ENCODE measurements around the gene MBTD1. TPM values are rescaled to one million over a fixed set of nuclear protein-coding genes. Genes with fewer than 3 reads are reported as not detected.

The MBTD1 gene
- total RNA-seq, 1 experiment from 2014 or later: 5.3 TPM

DNA sequence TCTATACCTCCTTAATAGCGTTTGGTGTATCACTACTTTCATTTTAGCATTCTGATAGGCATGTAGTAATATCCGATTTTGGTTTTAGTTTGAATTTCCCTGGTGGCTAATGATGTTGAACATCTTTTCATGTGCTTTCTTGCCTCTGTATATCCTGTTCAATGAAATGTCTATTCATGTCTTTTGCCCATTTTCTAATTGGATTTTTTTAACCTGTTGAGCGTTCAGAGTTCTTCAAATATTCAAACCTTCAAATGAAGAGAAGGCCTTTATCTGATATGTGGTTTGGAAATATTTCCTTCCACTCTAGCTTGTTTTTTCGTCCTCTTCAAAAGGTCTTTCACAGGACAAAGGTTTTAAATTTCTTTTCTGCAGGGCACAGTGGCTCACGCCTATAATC lies 108.9 kb downstream of the MBTD1 start:
- no peak for DNase-seq (ENCODE audit: low read depth)

GRCh38 chr17:51149163-51149562 lies 110.7 kb downstream of the MBTD1 start:
- no peak for DNase-seq (ENCODE audit: low read depth)

- DNase-seq (ENCODE audit: low read depth): no peak
Measured at GRCh38 chr17:51147650-51148049, 112.2 kb downstream of the MBTD1 start.

GRCh38 chr17:51144266-51145022 lies 115.4 kb downstream of the MBTD1 start:
- no peak for DNase-seq (ENCODE audit: low read depth)

DNA sequence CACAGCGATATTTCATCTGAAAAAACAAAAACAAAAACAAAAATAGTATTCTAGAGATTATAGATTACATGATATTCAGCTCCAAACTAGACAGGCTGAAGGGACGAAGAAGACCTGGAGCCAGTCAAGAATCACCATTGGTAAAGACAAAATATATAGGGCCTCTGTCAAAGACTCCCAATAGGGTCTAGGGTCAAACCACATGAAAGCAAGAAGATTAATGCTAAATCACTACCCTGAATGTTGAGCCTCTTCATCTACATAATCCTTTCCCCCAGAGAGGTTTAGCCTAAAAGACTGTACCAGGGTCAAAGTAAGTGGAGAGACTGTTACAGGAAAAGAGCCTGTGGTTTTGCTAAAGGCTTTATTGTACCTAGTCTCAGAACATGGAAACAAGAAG lies 117.3 kb downstream of the MBTD1 start:
- DNase-seq (ENCODE audit: low read depth): no peak

DNA sequence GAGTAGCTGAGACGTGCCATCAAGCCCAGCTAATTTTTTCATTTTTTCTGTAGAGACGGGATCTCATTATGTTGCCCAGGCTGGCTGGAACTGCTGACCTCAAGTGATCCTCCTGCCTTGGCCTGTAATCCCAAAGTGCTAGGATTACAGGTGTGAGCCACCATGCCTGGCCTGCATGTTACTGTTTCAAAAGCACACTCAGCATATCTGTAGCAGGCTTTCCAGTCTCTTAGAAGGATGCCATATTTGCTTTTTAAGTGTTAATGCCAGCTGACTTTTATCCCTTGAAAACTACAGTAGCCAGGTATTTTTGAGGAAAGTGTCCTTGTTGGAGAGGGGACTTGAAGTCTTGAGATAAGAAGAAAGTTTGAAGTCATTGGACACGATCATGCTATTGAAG lies 123.9 kb downstream of the MBTD1 start:
- DNase-seq (ENCODE audit: low read depth): no peak

DNA sequence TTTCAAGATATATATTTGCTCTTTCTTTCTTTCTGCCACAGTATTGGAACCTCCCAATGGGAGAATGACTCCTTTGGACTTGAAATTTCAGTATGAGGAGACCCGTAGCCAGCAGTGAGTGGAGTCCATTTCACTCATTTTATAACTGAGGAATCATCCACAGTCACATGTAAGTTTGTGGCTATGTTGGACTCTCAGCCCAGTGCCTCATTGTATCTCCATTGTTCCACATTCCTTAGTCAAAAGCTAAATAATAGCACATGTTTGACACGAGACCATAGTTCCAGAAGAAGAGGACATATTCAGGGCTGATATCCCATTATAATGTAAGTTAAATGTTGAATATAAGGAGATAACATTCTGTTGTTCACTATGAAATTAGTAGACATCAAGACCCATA lies 126.5 kb downstream of the MBTD1 start:
- no peak for DNase-seq (ENCODE audit: low read depth)

DNA sequence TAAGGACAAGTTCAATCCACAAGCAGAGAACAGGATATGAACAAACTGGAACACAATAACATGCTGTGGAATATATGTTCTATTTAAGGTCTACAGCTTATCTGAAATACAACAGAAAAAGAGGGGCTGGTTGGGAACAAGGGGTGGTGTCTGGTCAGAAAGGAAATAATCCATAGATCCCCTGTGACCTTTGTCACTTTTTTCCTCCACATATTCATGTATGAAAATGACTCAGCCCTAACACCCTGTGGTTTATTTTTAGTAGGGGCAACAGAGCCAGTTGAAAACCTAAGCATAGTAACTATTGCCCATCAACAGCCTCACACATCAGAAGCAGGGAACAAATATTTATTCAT lies 126.9 kb downstream of the MBTD1 start:
- peak; percentile 33 for DNase-seq (ENCODE audit: low read depth)

GRCh38 chr17:51128076-51128475 lies 131.8 kb downstream of the MBTD1 start:
- no peak for DNase-seq (ENCODE audit: low read depth)

Other genes starting within 250 kb of the MBTD1 start
- gene SPAG9, start 139.2 kb downstream of the MBTD1 start, total RNA-seq (2014; rRNA removed; shearing (Covaris generic)): 34.4 and 37.1 TPM in 2 replicates
- 418 and 504 TPM in 2 replicates for gene NME1, start 106.5 kb downstream of the MBTD1 start, total RNA-seq (2014; rRNA removed; shearing (Covaris generic))
- gene NME2, start 93.6 kb downstream of the MBTD1 start, total RNA-seq (2014; rRNA removed; shearing (Covaris generic)): 903 and 1,057 TPM in 2 replicates
- gene UTP18, start 497 bp upstream of the MBTD1 start, total RNA-seq (2014; rRNA removed; shearing (Covaris generic)): 57.8 and 74.7 TPM in 2 replicates